A549 treated with AZD9567 at 1 μM for 4 hours (cell line): Measurements from ENCODE around the gene ZIC2. TPM values are rescaled to one million over a fixed set of nuclear protein-coding genes. Genes with fewer than 3 reads are reported as not detected.

Source experiments
- total RNA-seq: library from RNA; stranded (reverse); fragments of 200-300 nt; extraction: Qiagen RNA extraction; gene quantifications from 5 replicates; pipeline ENCODE4 v1.2.3, GENCODE V29; 2022; ENCODE audit not compliant: insufficient read depth

The ZIC2 gene
- 5.5 to 15.0 TPM (median 7.1 TPM) in 5 replicates for total RNA-seq

GRCh38 chr13:99981735-99982035 is at the start of gene ZIC2:
Gene ZIC2 (plus strand): TSS chr13:99981784. CDS start chr13:99982065, 281 bp downstream.

DNA sequence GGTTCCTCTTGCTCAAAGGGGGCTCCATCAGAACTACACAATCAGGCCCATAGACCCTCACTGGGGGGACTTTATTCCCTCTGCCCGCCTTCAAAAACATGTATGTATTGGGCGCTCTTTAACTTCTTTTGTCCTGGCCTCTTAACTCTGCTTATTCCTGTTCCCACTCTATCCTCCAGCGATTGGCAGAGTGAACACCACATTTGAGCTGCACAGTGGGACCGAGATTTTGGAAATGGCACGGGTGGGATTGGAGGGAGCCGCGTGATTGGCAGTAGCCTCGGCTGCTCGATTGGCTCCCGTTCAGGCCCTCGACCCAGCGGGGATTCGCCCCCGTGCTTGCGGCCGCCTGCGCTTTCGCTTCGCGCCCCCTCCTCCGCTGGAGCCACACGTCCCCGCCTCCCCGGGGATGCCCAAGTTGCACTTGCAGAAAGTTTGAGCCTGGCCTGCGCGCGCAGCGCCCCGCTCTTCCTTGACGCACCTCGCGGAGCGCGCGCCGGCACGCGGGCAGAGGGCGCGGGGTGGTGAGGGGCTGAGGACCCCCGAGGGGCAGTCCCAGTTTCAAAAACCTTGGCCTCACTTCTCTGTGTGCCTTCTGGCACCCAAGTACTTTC is 9.9 kb upstream of the ZIC2 start, which contains the start of gene ZIC5:
Gene ZIC5 (minus strand): TSS at position 192 of the 614 bp plus-strand sequence. CDS start 164 bp downstream, at position 28.

Other genes with a start within 250 kb of the ZIC2 start
- 2.2 to 4.4 TPM (median 2.2 TPM) in 5 replicates for gene ZIC5, start 10.0 kb upstream of the ZIC2 start, total RNA-seq
- gene PCCA, start 107.3 kb downstream of the ZIC2 start, total RNA-seq, result 8.9 to 10.1 TPM (median 9.2 TPM) in 5 replicates